ENCODE data around the gene NFATC4.
"Not testable (repeated sequence)": the region's sequence is repeated elsewhere in the genome, so short reads cannot be mapped to it uniquely, and the experiment has no call there.

The NFATC4 gene

DNA sequence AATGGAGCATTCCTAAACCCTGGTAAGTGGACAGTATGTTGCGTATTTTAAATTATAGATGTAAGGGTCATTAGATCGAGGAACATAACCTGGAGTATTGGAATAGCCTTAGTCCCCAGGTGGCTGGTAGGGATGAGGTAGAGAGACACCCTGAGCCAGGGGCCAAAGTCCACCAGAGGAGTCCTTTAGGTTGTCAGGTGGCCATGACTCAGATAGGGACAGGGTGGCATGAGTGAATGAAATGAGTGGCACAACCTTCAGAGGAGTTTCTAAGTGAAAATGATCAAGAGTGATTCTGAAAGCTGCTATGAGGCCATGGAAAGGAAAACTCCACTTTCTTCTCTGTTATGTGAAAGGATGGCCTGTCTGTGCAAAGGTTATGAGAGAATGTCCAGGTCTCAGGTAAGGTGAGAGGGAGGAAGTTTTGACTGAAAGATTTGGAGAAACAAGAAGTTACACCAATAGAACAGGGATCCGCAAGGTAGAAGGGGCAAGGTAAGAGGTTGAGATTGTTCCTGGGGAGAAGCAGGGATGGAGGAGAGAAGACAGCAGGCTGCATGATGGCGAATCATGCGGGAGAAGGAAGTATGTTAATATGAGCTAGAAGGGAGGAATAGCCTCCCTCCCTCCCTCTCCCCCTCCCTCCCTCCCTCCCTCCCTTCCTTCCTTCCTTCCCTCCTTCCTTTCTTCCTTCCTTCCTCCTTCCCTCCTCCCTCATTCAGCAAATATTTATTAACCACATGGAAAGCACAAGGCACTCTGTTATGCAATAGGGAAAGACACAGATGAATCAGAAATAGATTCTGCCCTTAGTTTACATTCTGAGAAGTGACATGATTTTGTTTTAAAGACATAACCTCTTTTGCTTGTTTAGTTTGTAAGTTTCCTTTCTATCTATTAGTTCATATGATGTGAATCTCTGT is 14.2 kb upstream of the NFATC4 start:
- no peak for TF ChIP-seq ZFP69B (tag by site-specific recombination; IDR thresholded peaks at IDR 0.05)
- peak; percentile 86 for TF ChIP-seq PRDM1 (tag by site-specific recombination; IDR thresholded peaks at IDR 0.05)
- POLR2A ChIA-PET, result no interaction called here
- Histone ChIP-seq H3K4me3 (ENCODE audit: low read depth, low read length) (no peak overlapping the region), H3K36me3 (ENCODE audit: control insufficient read depth in 2 of 2, insufficient read depth in 1 of 2, low read length in 2 of 2) (no peaks in the 10 kb centered on the region), H3K4me1 (ENCODE audit: control insufficient read depth, insufficient read depth, low read length) (no peaks in the 10 kb centered on the region), H3K27ac (ENCODE audit: extremely low read depth, low read depth, low read length) (no peak overlapping the region), H3K9me3 (ENCODE audit: control insufficient read depth, insufficient read depth, low read depth, low read length) (no peaks in the 10 kb centered on the region)
- CTCF ChIA-PET, result interaction anchor here (2.1 kb wide), 1 partner anchor 20 kb away, joined by 8 read pairs; no protein-coding TSS in a partner anchor

DNA sequence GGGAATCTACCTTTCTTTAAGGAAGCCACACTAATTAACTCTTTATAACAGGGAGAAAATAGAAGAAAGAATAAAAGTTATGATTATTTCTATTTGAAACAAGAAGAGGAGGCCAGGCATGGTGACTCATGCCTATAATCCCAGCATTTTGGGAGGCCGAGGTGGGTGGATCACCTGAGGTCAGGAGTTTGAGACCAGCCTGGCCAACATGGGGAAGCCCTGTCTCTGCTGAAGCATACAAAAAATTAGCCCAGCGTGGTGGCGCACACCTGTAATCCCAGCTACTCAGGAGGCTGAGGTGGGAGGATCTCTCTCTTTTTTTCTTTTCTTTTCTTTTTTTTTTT is 13.5 kb upstream of the NFATC4 start:
- POLR2A ChIA-PET, result not testable (repeated sequence)

DNA sequence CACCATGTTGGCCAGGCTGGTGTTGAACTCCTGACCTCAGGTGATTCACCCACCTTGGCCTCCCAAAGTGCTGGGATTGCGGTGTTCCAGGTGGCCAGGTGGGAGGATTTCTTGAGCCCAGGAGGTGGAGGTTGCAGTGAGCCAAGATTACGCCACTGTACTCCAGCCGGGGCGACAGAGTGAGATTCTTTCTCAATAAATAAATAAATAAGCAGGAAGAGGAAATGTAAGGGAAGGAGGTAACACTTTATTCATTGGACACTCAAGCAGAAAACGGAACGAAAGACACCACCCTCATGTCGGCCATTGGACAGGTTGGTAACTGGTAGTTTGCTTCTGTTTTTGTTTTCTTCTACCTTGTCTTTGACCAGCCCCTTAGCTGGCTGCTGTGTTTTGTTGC is 13.0 kb upstream of the NFATC4 start:
- Histone ChIP-seq H3K36me3 (ENCODE audit: control insufficient read depth in 2 of 2, insufficient read depth in 1 of 2, low read length in 2 of 2) (no peaks in the 10 kb centered on the region), H3K4me3 (ENCODE audit: low read depth, low read length) (no peak overlapping the region), H3K27ac (ENCODE audit: extremely low read depth, low read depth, low read length) (no peak overlapping the region), H3K4me1 (ENCODE audit: control insufficient read depth, insufficient read depth, low read length) (no peaks in the 10 kb centered on the region), H3K9me3 (ENCODE audit: control insufficient read depth, insufficient read depth, low read depth, low read length) (no peaks in the 10 kb centered on the region)
- POLR2A ChIA-PET, result no interaction called here
- TF ChIP-seq ZNF24 (tag by site-specific recombination; IDR thresholded peaks at IDR 0.05) (no peak), ZNF626 (tag by site-specific recombination; IDR thresholded peaks at IDR 0.05) (no peak), ZNF529 (tag by site-specific recombination; IDR thresholded peaks at IDR 0.05; ENCODE audit: insufficient replicate concordance) (no peak), ZIC2 (tag by site-specific recombination; IDR thresholded peaks at IDR 0.05) (no peak), ZNF423 (tag by site-specific recombination; IDR thresholded peaks at IDR 0.05) (no peak)
- TF ChIP-seq, protein P1, sequence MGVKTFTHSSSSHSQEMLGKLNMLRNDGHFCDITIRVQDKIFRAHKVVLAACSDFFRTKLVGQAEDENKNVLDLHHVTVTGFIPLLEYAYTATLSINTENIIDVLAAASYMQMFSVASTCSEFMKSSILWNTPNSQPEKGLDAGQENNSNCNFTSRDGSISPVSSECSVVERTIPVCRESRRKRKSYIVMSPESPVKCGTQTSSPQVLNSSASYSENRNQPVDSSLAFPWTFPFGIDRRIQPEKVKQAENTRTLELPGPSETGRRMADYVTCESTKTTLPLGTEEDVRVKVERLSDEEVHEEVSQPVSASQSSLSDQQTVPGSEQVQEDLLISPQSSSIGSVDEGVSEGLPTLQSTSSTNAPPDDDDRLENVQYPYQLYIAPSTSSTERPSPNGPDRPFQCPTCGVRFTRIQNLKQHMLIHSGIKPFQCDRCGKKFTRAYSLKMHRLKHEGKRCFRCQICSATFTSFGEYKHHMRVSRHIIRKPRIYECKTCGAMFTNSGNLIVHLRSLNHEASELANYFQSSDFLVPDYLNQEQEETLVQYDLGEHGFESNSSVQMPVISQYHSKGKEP (tag by site-specific recombination; IDR thresholded peaks at IDR 0.05), result no peak
- CTCF ChIA-PET, result interaction anchor here (1.0 to 2.1 kb wide), 2 partner anchors 22 to 77 kb away, joined by 4 to 8 read pairs; no protein-coding TSS in a partner anchor

More for the DNA sequence above, 13.5 kb upstream of the NFATC4 start:
- CTCF ChIA-PET, result interaction anchor here (2.1 kb wide), 1 partner anchor 21 kb away, joined by 8 read pairs; no protein-coding TSS in a partner anchor
- not testable (repeated sequence) for H3K27ac ChIP-seq (ENCODE audit: extremely low read depth, low read depth, low read length); H3K36me3 ChIP-seq (ENCODE audit: control insufficient read depth in 2 of 2, insufficient read depth in 1 of 2, low read length in 2 of 2); H3K4me3 ChIP-seq (ENCODE audit: low read depth, low read length); H3K4me1 ChIP-seq (ENCODE audit: control insufficient read depth, insufficient read depth, low read length); H3K9me3 ChIP-seq (ENCODE audit: control insufficient read depth, insufficient read depth, low read depth, low read length)

DNA sequence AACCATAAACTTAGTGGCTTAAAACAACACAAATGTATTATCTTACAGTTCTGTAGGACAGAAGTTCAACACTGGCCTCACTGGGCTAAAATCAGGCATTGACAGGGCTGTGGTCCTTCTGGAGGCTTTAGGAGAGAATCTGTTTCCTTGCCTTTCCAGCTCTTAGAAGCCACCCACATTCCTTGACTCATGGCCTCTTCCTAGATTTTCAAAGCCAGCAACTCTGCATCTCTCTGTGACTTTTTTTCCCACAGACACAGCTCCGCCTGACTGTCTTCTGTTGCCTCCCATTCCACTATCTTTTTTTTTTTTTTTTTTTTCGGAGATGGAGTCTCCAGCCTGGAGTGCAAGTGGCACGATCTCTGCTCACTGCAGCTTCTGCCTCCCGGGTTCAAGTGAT is 11.8 kb upstream of the NFATC4 start:
- CTCF ChIA-PET, result no interaction called here
- H3K36me3 ChIP-seq (ENCODE audit: control insufficient read depth in 2 of 2, insufficient read depth in 1 of 2, low read length in 2 of 2), result no peaks in the 10 kb centered on the region
- no peaks in the 10 kb centered on the region for H3K4me1 ChIP-seq (ENCODE audit: control insufficient read depth, insufficient read depth, low read length)
- H3K4me3 ChIP-seq (ENCODE audit: low read depth, low read length), result no peak overlapping the region
- no peak overlapping the region for H3K27ac ChIP-seq (ENCODE audit: extremely low read depth, low read depth, low read length)
- H3K9me3 ChIP-seq (ENCODE audit: control insufficient read depth, insufficient read depth, low read depth, low read length), result no peaks in the 10 kb centered on the region
- POLR2A ChIA-PET, result interaction anchor here (0.7 kb wide), 1 partner anchor 10 kb away, joined by 4 read pairs; no protein-coding TSS in a partner anchor
- TF ChIP-seq, protein P2, sequence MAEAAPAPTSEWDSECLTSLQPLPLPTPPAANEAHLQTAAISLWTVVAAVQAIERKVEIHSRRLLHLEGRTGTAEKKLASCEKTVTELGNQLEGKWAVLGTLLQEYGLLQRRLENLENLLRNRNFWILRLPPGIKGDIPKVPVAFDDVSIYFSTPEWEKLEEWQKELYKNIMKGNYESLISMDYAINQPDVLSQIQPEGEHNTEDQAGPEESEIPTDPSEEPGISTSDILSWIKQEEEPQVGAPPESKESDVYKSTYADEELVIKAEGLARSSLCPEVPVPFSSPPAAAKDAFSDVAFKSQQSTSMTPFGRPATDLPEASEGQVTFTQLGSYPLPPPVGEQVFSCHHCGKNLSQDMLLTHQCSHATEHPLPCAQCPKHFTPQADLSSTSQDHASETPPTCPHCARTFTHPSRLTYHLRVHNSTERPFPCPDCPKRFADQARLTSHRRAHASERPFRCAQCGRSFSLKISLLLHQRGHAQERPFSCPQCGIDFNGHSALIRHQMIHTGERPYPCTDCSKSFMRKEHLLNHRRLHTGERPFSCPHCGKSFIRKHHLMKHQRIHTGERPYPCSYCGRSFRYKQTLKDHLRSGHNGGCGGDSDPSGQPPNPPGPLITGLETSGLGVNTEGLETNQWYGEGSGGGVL (tag by site-specific recombination; IDR thresholded peaks at IDR 0.05), result no peak
- TF ChIP-seq RBAK (tag by site-specific recombination; IDR thresholded peaks at IDR 0.05) (no peak), ZNF114 (tag by site-specific recombination; IDR thresholded peaks at IDR 0.05) (no peak), KLF1 (tag by site-specific recombination; IDR thresholded peaks at IDR 0.05) (no peak), PRDM1 (tag by site-specific recombination; IDR thresholded peaks at IDR 0.05) (no peak), ZNF510 (tag by site-specific recombination; IDR thresholded peaks at IDR 0.05; ENCODE audit: insufficient replicate concordance) (no peak), ZNF473 (tag by site-specific recombination; IDR thresholded peaks at IDR 0.05) (no peak), OSR2 (tag by site-specific recombination; IDR thresholded peaks at IDR 0.05) (no peak), ZNF24 (tag by site-specific recombination; IDR thresholded peaks at IDR 0.05) (no peak)
- TF ChIP-seq, protein P3, sequence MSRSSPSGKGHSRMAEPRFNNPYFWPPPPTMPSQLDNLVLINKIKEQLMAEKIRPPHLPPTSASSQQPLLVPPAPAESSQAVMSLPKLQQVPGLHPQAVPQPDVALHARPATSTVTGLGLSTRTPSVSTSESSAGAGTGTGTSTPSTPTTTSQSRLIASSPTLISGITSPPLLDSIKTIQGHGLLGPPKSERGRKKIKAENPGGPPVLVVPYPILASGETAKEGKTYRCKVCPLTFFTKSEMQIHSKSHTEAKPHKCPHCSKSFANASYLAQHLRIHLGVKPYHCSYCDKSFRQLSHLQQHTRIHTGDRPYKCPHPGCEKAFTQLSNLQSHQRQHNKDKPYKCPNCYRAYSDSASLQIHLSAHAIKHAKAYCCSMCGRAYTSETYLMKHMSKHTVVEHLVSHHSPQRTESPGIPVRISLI (tag by site-specific recombination; IDR thresholded peaks at IDR 0.05), result no peak
- TF ChIP-seq, protein P4, sequence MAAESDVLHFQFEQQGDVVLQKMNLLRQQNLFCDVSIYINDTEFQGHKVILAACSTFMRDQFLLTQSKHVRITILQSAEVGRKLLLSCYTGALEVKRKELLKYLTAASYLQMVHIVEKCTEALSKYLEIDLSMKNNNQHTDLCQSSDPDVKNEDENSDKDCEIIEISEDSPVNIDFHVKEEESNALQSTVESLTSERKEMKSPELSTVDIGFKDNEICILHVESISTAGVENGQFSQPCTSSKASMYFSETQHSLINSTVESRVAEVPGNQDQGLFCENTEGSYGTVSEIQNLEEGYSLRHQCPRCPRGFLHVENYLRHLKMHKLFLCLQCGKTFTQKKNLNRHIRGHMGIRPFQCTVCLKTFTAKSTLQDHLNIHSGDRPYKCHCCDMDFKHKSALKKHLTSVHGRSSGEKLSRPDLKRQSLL (tag by site-specific recombination; IDR thresholded peaks at IDR 0.05), result no peak

All from HEK293 (cell line).